PC-3 (cell line): ENCODE results near the gene ANKRD60. TPM values are rescaled to one million over a fixed set of nuclear protein-coding genes. Genes with fewer than 3 reads are reported as not detected.

Experiments used
- ATAC-seq: fragments of 200-7000 bp; cut with Tn5 transposase; 2 replicates; pipeline ENCODE4 v1.9.1; 2020; ENCODE audit warnings: mild to moderate bottlenecking, moderate library complexity
- BruUV-seq: library from RNA; stranded (reverse); fragments of 400-500 nt; replicated peaks from 2 replicates; lab custom pipeline; 2021; lab: Mats Ljungman, UMichigan
- CTCF ChIA-PET: fragments of 300-600 bp; sonication (Branson Sonifier 250); formaldehyde crosslinking; loops from one replicate; lab custom pipeline; 2022; ENCODE audit warnings: antibody characterized with exemption; lab: Charles Lee
- POLR2A ChIA-PET: fragments of 300-600 bp; sonication (Branson Sonifier 250); formaldehyde crosslinking; loops from one replicate; lab custom pipeline; 2022; ENCODE audit warnings: antibody characterized with exemption; ENCODE audit not compliant: unreplicated experiment; lab: Charles Lee
- DNase-seq: peaks from one replicate; pipeline ENCODE4 v3.0.0-alpha.2; 2015
- H2AFZ ChIP-seq: fragments of 300-600 bp; sonication (generic); 2 replicates; pipeline ENCODE4 v1.6.0; 2016; ENCODE audit warnings: antibody characterized with exemption, low read length
- H3F3A ChIP-seq: fragments of 300-600 bp; sonication (generic); one replicate; pipeline ENCODE4 v1.6.0; 2017; ENCODE audit warnings: antibody characterized with exemption, low read length, control low read depth, mild to moderate bottlenecking; ENCODE audit not compliant: unreplicated experiment
- H3K27ac ChIP-seq: fragments of 300-600 bp; sonication (generic); 2 replicates; pipeline ENCODE4 v1.5.1; 2016; ENCODE audit warnings: mild to moderate bottlenecking, low read length
- H3K27me3 ChIP-seq: fragments of 300-600 bp; sonication (generic); 2 replicates; pipeline ENCODE4 v1.6.1; 2016; ENCODE audit warnings: low read length, mixed read lengths
- H3K36me3 ChIP-seq: fragments of 300-600 bp; sonication (generic); 2 replicates; pipeline ENCODE4 v1.6.1; 2016; ENCODE audit warnings: low read depth, mixed run types, low read length, mixed read lengths
- H3K4me1 ChIP-seq: fragments of 300-600 bp; sonication (generic); 2 replicates; pipeline ENCODE4 v1.5.1; 2016; ENCODE audit warnings: low read length; ENCODE audit not compliant: insufficient read depth
- H3K4me2 ChIP-seq: fragments of 300-600 bp; sonication (generic); 2 replicates; pipeline ENCODE4 v1.6.0; 2016; ENCODE audit warnings: low read length
- H3K4me3 ChIP-seq: fragments of 300-600 bp; sonication (generic); 2 replicates; pipeline ENCODE4 v1.5.1; 2016; ENCODE audit warnings: mild to moderate bottlenecking, low read length, mixed read lengths
- H3K79me2 ChIP-seq: fragments of 300-600 bp; sonication (generic); 2 replicates; pipeline ENCODE4 v1.6.1; 2017; ENCODE audit warnings: low read length, mixed read lengths
- H3K9ac ChIP-seq: fragments of 300-600 bp; sonication (generic); 2 replicates; pipeline ENCODE4 v1.6.0; 2016; ENCODE audit warnings: mild to moderate bottlenecking, low read length
- H3K9me2 ChIP-seq: fragments of 300-600 bp; sonication (generic); replicated peaks from 2 replicates; pipeline ENCODE4 v1.6.1; 2016; ENCODE audit warnings: mixed run types, low read length, mixed read lengths
- H3K9me3 ChIP-seq: fragments of 300-600 bp; sonication (generic); 2 replicates; pipeline ENCODE4 v1.6.1; 2016; ENCODE audit warnings: low read length, mixed read lengths
- H4K20me1 ChIP-seq: fragments of 300-600 bp; sonication (generic); 2 replicates; pipeline ENCODE4 v1.6.1; 2016; ENCODE audit warnings: low read length, mixed read lengths
- EZH2 ChIP-seq: fragments of 300-600 bp; sonication (generic); IDR thresholded peaks from one replicate; pipeline ENCODE4 v1.6.1; 2017; ENCODE audit warnings: antibody characterized with exemption, mild to moderate bottlenecking, low read length; ENCODE audit not compliant: unreplicated experiment
- EZH2phosphoT487 ChIP-seq: fragments of 300-600 bp; sonication (generic); IDR thresholded peaks from 2 replicates; pipeline ENCODE4 v1.6.1; 2018; ENCODE audit warnings: mild to moderate bottlenecking, antibody characterized with exemption, low read length, borderline replicate concordance
- intact Hi-C: fragments of 100-400 bp; cut with micrococcal nuclease; formaldehyde crosslinking; loops from 2 replicates; pipeline ENCODE4 v1.9.0; 2023
- total RNA-seq: library from RNA; depleted of rRNA; stranded (reverse); fragments of >200 nt; gene quantifications from 2 replicates; pipeline ENCODE4 v1.2.3, GENCODE V29; 2014
- TF ChIP-seq, protein P1 (sequence below): fragments of 300-600 bp; sonication (generic); conservative IDR thresholded peaks from 2 replicates; pipeline ENCODE4 v1.5.1; 2017; ENCODE audit warnings: antibody characterized with exemption, low read depth, mild to moderate bottlenecking, low read length

Gene ANKRD60
- total RNA-seq, 1 experiment from 2014 or later: not detected

DNA sequence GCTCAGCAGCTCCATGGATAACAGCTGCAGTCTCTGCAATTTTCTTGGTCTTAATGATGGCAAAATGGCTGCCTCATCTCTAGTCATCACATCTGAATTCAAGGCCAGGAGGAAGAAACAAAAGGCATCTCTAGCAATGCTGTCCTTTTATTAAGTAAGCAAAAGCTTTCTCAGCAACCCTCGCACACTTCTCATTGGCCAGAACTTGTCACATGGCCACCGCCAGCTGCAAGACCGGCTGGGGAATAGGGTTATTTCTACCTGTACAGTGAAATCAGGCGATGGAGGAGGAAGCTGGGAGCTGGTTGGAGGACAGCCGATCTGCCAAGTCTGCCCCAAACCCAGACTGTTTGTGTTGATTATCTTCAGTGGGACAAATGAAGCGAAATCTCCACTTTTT is 33.4 kb downstream of the ANKRD60 start:
- H3K36me3 ChIP-seq: no peaks in the 10 kb centered on the region
- no peaks in the 10 kb centered on the region for H3K79me2 ChIP-seq
- H3K4me2 ChIP-seq: no peak overlapping the region
- H3K27me3 ChIP-seq: no peaks in the 10 kb centered on the region
- ChIA-PET POLR2A (no interaction called here), CTCF (no interaction called here)
- H3K9me3 ChIP-seq: no peaks in the 10 kb centered on the region
- H3K4me1 ChIP-seq: no peaks in the 10 kb centered on the region
- ATAC-seq (no peak), DNase-seq (no peak)
- H2AFZ ChIP-seq: no peak overlapping the region
- H3K9me2 ChIP-seq: no peaks in the 10 kb centered on the region
- no peak overlapping the region for H3K4me3 ChIP-seq
- H3K9ac ChIP-seq: no peak overlapping the region
- TF ChIP-seq, protein P1, sequence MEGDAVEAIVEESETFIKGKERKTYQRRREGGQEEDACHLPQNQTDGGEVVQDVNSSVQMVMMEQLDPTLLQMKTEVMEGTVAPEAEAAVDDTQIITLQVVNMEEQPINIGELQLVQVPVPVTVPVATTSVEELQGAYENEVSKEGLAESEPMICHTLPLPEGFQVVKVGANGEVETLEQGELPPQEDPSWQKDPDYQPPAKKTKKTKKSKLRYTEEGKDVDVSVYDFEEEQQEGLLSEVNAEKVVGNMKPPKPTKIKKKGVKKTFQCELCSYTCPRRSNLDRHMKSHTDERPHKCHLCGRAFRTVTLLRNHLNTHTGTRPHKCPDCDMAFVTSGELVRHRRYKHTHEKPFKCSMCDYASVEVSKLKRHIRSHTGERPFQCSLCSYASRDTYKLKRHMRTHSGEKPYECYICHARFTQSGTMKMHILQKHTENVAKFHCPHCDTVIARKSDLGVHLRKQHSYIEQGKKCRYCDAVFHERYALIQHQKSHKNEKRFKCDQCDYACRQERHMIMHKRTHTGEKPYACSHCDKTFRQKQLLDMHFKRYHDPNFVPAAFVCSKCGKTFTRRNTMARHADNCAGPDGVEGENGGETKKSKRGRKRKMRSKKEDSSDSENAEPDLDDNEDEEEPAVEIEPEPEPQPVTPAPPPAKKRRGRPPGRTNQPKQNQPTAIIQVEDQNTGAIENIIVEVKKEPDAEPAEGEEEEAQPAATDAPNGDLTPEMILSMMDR: no peak
- TF ChIP-seq EZH2phosphoT487 (no peak), EZH2 (no peak)
- H3K27ac ChIP-seq: no peak overlapping the region
- H4K20me1 ChIP-seq: no peaks in the 10 kb centered on the region
- intact Hi-C loops: no loop called here
- H3F3A ChIP-seq: no peaks in the 10 kb centered on the region
- BruUV-seq: no TSS peak

DNA sequence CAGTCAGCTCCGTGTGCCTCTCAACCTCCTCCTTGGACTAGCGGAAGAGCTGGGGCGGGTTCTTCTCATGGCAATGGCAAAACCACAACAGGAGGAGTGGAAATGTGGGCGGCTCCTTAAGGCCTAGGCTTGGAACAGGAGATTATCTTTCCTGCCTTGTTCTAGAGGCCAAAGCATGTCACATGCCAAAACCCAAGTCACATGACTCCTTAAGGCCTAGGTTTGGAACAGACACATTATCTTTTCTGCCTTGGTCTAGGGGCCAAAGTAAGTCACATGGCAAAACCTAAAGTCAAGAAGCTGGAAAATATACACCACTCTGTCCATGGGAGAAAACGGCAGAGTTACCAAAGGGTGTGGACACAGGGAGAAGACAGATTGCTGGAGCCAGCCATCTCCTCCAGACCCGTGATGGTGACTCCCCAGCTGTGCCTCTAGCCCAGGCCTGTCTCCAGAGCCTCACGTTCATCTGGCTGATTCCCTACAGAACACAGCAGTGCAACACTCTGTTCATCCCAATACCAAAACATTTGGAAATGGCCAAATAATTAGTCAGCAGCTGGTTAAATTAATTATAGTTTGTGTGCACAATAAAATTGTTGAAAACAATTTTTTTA is 34.2 kb downstream of the ANKRD60 start:
- H3F3A ChIP-seq: no peaks in the 10 kb centered on the region

DNA sequence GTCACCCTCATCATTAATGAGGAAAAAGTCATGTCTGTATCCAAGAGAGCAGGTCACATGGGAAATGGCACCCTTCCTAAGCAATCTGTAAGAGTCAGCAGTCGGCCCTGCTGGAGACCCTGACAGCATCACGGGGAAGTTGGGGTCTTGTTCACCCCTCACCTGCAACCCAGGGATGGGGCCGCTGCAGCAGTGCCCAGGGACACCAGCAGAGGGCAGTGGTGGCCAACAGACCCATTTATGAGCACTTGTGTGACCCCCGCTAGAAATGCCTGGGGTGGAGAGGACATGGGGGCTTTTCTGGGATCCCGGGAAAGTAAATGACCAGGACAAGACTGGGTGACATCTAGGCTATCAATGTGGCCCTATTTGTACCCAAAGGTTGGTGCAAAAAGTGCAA is 35.9 kb downstream of the ANKRD60 start:
- Histone ChIP-seq H3K79me2 (no peaks in the 10 kb centered on the region), H3K4me1 (no peaks in the 10 kb centered on the region), H3K4me3 (no peak overlapping the region), H3K36me3 (no peaks in the 10 kb centered on the region), H3K27ac (no peak overlapping the region), H3K9me3 (no peaks in the 10 kb centered on the region), H3K9ac (no peak overlapping the region), H2AFZ (no peak overlapping the region), H3K9me2 (no peaks in the 10 kb centered on the region), H3F3A (no peaks in the 10 kb centered on the region), H4K20me1 (no peaks in the 10 kb centered on the region), H3K4me2 (no peak overlapping the region), H3K27me3 (no peaks in the 10 kb centered on the region)
- TF ChIP-seq, protein P1: peak; percentile 87
- no peak for TF ChIP-seq EZH2phosphoT487
- ChIA-PET CTCF (no interaction called here), POLR2A (no interaction called here)
- DNase-seq: no peak
- no peak for ATAC-seq
- no TSS peak for BruUV-seq
- intact Hi-C loops: no loop called here

More for the DNA sequence above, 34.2 kb downstream of the ANKRD60 start:
- H3K9ac ChIP-seq: no peak overlapping the region
- no peaks in the 10 kb centered on the region for H3K9me3 ChIP-seq
- TF ChIP-seq EZH2 (no peak), EZH2phosphoT487 (no peak)
- TF ChIP-seq, protein P1: no peak
- ATAC-seq: no peak
- no peak overlapping the region for H2AFZ ChIP-seq
- H3K9me2 ChIP-seq: no peaks in the 10 kb centered on the region
- H3K4me3 ChIP-seq: no peak overlapping the region
- ChIA-PET POLR2A (no interaction called here), CTCF (no interaction called here)
- H3K27me3 ChIP-seq: no peaks in the 10 kb centered on the region
- no peak overlapping the region for H3K27ac ChIP-seq
- no TSS peak for BruUV-seq
- no peaks in the 10 kb centered on the region for H3K4me1 ChIP-seq
- intact Hi-C loops: no loop called here
- no peaks in the 10 kb centered on the region for H4K20me1 ChIP-seq
- no peak for DNase-seq
- H3K4me2 ChIP-seq: no peak overlapping the region
- H3K79me2 ChIP-seq: no peaks in the 10 kb centered on the region
- no peaks in the 10 kb centered on the region for H3K36me3 ChIP-seq
